ENCODE results near the gene VIM. TPM values are rescaled to one million over a fixed set of nuclear protein-coding genes. Genes with fewer than 3 reads are reported as not detected.

Gene VIM
- total RNA-seq, 3 donors from 2014 or later (not counting 1 experiment from before 2014, with no cell fraction given) = 627 to 717 (median 634) TPM

- Mint-ChIP-seq H3K9me3 (peaks cover 0 to 3% of the 10 kb centered on the region in 2 donors), H3K4me3 (no peak overlapping the region), H3K27me3 (ENCODE audit: low read depth in 2 of 2) (peaks cover 0 to 6% of the 10 kb centered on the region in 2 donors), H3K36me3 (no peaks in the 10 kb centered on the region), H3K4me1 (no peaks in the 10 kb centered on the region), H3K27ac (no peak overlapping the region)
- H3K4me3 ChIP-seq (ENCODE audit: low read length) = no peak overlapping the region
- intact Hi-C loops (cut with micrococcal nuclease) = no loop called here
- DNase-seq (no peak), ATAC-seq (no peak)
- WGBS (ENCODE audit: insufficient coverage) = 93% methylated on average over 8 of the region's 9 CpGs
- H3K36me3 ChIP-seq (ENCODE audit: control insufficient read depth, insufficient read depth, low read length) = no peaks in the 10 kb centered on the region
- H3K4me1 ChIP-seq (ENCODE audit: control insufficient read depth, insufficient read depth, low read length) = no peaks in the 10 kb centered on the region
- TF ChIP-seq CTCF (IDR thresholded peaks at IDR 0.05) = no peak
- H3K27ac ChIP-seq (ENCODE audit: low read length) = no peak overlapping the region
- peaks cover 5% of the 10 kb centered on the region for H3K9me3 ChIP-seq (ENCODE audit: control insufficient read depth, insufficient read depth, low read length)
- H3K27me3 ChIP-seq (ENCODE audit: control insufficient read depth, insufficient read depth, low read length) = no peaks in the 10 kb centered on the region
Observed at GRCh38 chr10:17276756-17277424, 48.8 kb downstream of the VIM start.

- no peak overlapping the region for H3K27ac Mint-ChIP-seq
- intact Hi-C loops (cut with micrococcal nuclease) = no loop called here
- no peak for TF ChIP-seq CTCF (IDR thresholded peaks at IDR 0.05)
- Histone ChIP-seq H3K27me3 (ENCODE audit: control insufficient read depth, insufficient read depth, low read length) (no peaks in the 10 kb centered on the region), H3K36me3 (ENCODE audit: control insufficient read depth, insufficient read depth, low read length) (no peaks in the 10 kb centered on the region), H3K4me1 (ENCODE audit: control insufficient read depth, insufficient read depth, low read length) (no peaks in the 10 kb centered on the region), H3K9me3 (ENCODE audit: control insufficient read depth, insufficient read depth, low read length) (peaks cover 11% of the 10 kb centered on the region), H3K27ac (ENCODE audit: low read length) (no peak overlapping the region), H3K4me3 (ENCODE audit: low read length) (no peak overlapping the region)
- H3K9me3 Mint-ChIP-seq = peaks cover 0 to 5% of the 10 kb centered on the region in 2 donors
- DNase-seq (no peak), ATAC-seq (no peak)
- H3K27me3 Mint-ChIP-seq (ENCODE audit: low read depth in 2 of 2) = peaks cover 0 to 8% of the 10 kb centered on the region in 2 donors
- WGBS (ENCODE audit: insufficient coverage) = 86% methylated on average over 4 of the region's 4 CpGs
- no peak overlapping the region for H3K4me3 Mint-ChIP-seq
- no peaks in the 10 kb centered on the region for H3K36me3 Mint-ChIP-seq
- no peaks in the 10 kb centered on the region for H3K4me1 Mint-ChIP-seq
Observed at GRCh38 chr10:17278607-17279240, 50.7 kb downstream of the VIM start.

GRCh38 chr10:17282311-17282710 is 54.3 kb downstream of the VIM start:
- Mint-ChIP-seq H3K27ac (no peak overlapping the region), H3K4me1 (no peaks in the 10 kb centered on the region), H3K36me3 (no peaks in the 10 kb centered on the region), H3K27me3 (ENCODE audit: low read depth in 2 of 2) (peaks cover 13 to 14% of the 10 kb centered on the region in 2 donors), H3K9me3 (peaks cover 0 to 5% of the 10 kb centered on the region in 2 donors), H3K4me3 (no peak overlapping the region)
- H3K27me3 ChIP-seq (ENCODE audit: control insufficient read depth, insufficient read depth, low read length) = no peaks in the 10 kb centered on the region
- H3K4me1 ChIP-seq (ENCODE audit: control insufficient read depth, insufficient read depth, low read length) = no peaks in the 10 kb centered on the region
- no peaks in the 10 kb centered on the region for H3K36me3 ChIP-seq (ENCODE audit: control insufficient read depth, insufficient read depth, low read length)
- H3K4me3 ChIP-seq (ENCODE audit: low read length) = no peak overlapping the region
- no peak for ATAC-seq
- 96% methylated on average over 3 of the region's 3 CpGs for WGBS (ENCODE audit: insufficient coverage)
- peaks cover 6% of the 10 kb centered on the region for H3K9me3 ChIP-seq (ENCODE audit: control insufficient read depth, insufficient read depth, low read length)
- TF ChIP-seq CTCF (IDR thresholded peaks at IDR 0.05) = no peak
- DNase-seq = no peak
- H3K27ac ChIP-seq (ENCODE audit: low read length) = no peak overlapping the region
- intact Hi-C loops (cut with micrococcal nuclease) = no loop called here
